ENCODE results near the gene MAP1LC3B.
"Not testable (repeated sequence)": the region's sequence is repeated elsewhere in the genome, so short reads cannot be mapped to it uniquely, and the experiment has no call there.

Gene MAP1LC3B

DNA sequence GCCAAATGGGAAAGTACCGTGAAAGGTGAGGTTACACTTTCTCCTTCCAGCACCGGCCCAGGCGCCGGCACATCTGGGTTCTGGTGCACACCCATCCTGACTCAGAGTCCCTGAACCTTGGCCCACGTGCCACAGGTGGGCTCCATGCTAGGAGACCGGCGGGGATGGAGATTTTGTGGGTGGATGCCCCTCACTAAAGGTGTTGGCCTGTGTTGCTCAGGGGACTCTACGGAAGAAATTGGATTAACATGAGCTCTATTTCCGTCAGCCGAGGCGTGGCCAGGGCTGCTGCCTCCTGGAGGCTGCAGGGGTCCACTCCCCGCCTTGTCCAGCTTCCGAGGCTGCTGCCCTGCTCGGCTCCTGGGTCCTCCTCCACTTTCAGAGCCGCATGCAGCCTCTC lies 39.3 kb upstream of the MAP1LC3B start:
- Mint-ChIP-seq H3K27ac (no peak overlapping the region), H3K4me3 (no peak overlapping the region), H3K36me3 (peaks cover 4% of the 10 kb centered on the region)

DNA sequence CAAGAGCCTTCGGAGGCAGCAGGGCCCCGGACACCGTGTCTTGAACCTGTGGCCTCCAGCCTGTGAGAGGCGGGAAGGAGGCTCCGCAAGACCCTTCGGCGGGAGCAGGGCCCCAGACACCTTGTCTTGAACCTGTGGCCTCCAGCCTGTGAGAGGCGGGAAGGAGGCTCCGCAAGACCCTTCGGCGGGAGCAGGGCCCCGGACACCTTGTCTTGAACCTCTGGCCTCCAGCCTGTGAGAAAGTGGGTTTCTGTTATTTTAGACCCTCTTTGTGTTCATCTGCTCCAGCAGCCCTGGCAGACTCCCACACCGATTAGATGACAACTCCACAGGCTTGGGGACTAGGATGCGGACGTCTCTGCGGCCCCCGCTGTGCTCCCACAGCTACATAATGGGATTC lies 38.5 kb upstream of the MAP1LC3B start:
- Mint-ChIP-seq H3K27ac (no peak overlapping the region), H3K4me3 (no peak overlapping the region), H3K27me3 (no peaks in the 10 kb centered on the region), H3K9me3 (no peaks in the 10 kb centered on the region), H3K36me3 (peaks cover 4% of the 10 kb centered on the region), H3K4me1 (peaks cover 9% of the 10 kb centered on the region)

More for the DNA sequence above, 39.3 kb upstream of the MAP1LC3B start:
- Mint-ChIP-seq H3K9me3 (no peaks in the 10 kb centered on the region), H3K4me1 (peaks cover 9% of the 10 kb centered on the region), H3K27me3 (no peaks in the 10 kb centered on the region)

DNA sequence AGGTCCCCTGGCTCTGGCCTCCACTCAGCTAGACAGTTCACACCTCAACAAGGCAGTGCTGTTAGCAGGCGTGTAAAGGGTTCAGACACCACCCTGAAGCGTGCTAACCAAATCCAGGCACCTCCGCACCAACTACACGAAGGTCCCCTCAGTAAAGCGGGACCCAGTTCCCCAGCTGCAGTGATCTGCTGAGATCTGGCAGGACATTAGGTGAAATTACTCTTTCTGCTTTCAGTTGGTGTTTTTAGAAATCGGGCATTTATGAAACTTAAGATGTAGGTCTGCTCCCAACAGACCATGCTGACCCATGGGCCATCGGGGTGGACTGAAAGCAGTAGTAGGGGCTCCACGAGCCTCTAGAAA lies 35.7 kb upstream of the MAP1LC3B start:
- Mint-ChIP-seq H3K27me3 (no peaks in the 10 kb centered on the region), H3K4me1 (no peaks in the 10 kb centered on the region), H3K36me3 (peaks cover 6% of the 10 kb centered on the region), H3K4me3 (no peak overlapping the region), H3K27ac (no peak overlapping the region), H3K9me3 (no peaks in the 10 kb centered on the region)

DNA sequence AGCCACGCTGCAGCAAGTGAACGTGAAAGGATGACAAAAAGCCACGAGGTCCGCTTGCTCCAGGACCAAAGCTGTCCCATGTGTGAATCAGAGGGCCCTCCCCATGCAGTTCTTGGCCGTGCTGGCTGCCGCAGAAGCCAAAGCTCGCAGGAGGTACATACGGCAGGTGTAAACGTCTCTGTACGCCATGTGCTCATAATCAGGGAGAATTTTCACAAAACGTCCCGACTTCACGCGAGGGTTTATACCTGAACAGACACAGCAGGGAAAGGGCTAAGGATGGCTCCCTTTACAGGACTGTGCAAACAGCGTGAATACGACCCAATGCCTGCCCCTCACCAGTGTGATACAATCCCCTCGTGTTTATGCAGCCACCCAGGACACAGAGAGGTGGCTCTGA lies 33.9 kb upstream of the MAP1LC3B start:
- H3K4me3 Mint-ChIP-seq, result no peak overlapping the region
- H3K27ac Mint-ChIP-seq, result no peak overlapping the region
- H3K36me3 Mint-ChIP-seq, result peaks cover 6% of the 10 kb centered on the region

DNA sequence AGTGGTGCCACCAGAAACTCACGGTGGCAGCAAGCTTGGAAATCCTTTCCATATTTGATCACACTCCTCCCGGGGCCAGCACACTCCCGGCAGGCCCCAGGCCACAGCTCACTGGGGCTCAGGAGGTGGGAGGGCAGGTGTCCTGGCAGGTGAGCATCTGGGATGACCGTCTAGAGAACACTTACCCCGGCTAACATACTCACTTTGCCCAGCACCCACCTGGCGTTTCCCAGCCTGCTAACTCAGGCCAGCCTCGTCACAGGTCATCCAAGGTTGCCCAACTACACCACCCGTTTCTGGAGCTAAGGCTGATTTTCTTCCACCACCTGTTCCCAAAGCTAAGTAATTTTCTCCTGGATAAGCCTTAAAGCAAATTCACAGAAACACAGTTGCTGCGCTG lies 33.4 kb upstream of the MAP1LC3B start:
- no peaks in the 10 kb centered on the region for H3K9me3 Mint-ChIP-seq
- no peak overlapping the region for H3K4me3 Mint-ChIP-seq
- no peak overlapping the region for H3K27ac Mint-ChIP-seq
- no peaks in the 10 kb centered on the region for H3K4me1 Mint-ChIP-seq
- peaks cover 8% of the 10 kb centered on the region for H3K36me3 Mint-ChIP-seq
- no peaks in the 10 kb centered on the region for H3K27me3 Mint-ChIP-seq

More for the DNA sequence above, 33.9 kb upstream of the MAP1LC3B start:
- Mint-ChIP-seq H3K9me3 (no peaks in the 10 kb centered on the region), H3K4me1 (no peaks in the 10 kb centered on the region), H3K27me3 (no peaks in the 10 kb centered on the region)

DNA sequence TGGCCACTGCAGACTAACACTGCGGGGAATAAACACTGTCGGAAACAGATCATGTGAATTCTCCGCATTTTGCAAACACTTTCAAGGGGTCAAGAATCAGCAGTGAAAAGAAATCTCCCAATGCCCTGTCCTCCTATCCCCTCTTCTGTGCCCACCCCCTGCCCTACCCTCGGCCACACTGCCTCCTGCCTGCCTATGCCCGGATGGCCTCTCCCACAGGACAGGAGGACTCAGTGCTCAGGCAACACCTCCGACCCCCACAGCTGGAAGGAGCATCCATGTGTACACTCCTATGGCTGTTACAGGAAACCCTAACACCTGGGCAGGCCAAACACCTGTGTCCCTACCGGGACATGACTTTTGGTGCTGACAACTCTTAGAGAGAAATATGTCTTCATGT lies 33.0 kb upstream of the MAP1LC3B start:
- no peaks in the 10 kb centered on the region for H3K27me3 Mint-ChIP-seq
- H3K9me3 Mint-ChIP-seq, result no peaks in the 10 kb centered on the region
- H3K36me3 Mint-ChIP-seq, result peaks cover 8% of the 10 kb centered on the region
- H3K4me1 Mint-ChIP-seq, result no peaks in the 10 kb centered on the region
- H3K4me3 Mint-ChIP-seq, result no peak overlapping the region
- H3K27ac Mint-ChIP-seq, result no peak overlapping the region

DNA sequence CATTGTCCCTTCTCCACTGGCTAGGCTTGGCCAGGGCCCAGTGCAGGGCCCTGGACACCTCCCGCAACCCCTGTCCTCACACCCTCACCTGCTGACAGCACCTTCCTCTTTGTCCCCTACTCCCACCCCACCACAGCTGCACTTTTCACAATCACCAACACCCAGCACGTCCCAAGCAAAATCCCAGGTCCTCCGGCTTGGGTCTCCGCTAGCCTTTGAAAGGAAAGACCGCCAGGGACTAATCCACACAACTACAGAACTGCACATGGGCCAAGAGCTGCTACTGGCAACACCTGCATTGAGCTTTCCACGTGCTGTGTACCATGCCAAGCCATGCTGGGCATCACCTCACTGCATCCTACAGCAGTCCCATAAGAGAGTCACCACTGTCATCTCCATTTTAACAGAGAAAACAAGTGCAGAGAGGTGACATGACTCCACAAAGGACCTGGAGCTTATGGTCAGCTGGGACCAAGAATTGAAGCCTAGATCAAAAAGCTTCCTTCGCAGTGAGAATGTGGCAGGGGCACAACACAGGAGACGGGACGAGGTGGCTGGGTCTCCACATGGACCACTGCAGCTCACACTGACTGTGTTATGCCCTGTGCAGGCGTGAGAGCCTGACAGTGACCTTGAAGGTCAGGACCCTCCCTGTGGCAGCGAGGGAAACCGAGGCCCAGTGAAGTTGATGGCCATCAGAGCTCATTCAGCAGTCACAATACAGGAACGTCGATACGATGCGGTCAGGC lies 31.1 kb upstream of the MAP1LC3B start:
- H3K4me1 Mint-ChIP-seq, result peaks cover 11% of the 10 kb centered on the region
- peaks cover 8% of the 10 kb centered on the region for H3K36me3 Mint-ChIP-seq
- no peaks in the 10 kb centered on the region for H3K27me3 Mint-ChIP-seq
- H3K27ac Mint-ChIP-seq, result no peak overlapping the region
- no peaks in the 10 kb centered on the region for H3K9me3 Mint-ChIP-seq
- no peak overlapping the region for H3K4me3 Mint-ChIP-seq

DNA sequence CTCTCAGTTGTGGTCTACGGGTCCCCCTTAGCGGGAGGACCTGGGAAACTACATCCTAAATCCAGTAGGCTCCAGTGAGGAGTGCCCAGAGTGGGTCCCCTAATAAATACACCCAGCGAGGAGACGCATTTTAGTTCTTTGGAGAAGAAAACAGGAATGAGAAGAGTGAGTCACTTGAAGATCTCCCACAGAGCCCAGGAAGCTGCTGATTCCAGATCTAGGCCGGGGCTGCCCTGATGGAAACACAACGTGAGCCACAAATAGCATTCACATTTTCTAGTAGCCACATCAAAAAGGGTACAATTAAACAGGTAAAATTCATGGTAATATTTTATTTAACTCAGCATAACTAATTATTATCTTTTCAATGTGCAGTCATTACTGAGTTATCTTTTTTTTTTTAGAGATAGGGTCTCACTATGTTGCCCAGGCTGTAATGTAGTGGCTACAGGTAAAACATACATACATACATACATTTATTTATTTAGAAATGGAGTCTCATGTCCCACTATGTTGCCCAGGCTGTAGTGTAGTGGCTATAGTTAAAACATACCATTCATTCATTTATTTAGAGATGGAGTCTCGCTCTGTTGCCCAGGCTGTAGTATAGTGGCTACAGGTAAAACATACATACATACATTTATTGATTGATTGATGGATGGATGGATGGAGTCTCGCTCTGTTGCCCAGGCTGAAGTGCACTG lies 30.1 kb upstream of the MAP1LC3B start:
- H3K9me3 Mint-ChIP-seq, result no peaks in the 10 kb centered on the region
- no peak overlapping the region for H3K4me3 Mint-ChIP-seq
- no peak overlapping the region for H3K27ac Mint-ChIP-seq
- peaks cover 10% of the 10 kb centered on the region for H3K36me3 Mint-ChIP-seq
- H3K4me1 Mint-ChIP-seq, result peaks cover 18% of the 10 kb centered on the region
- no peaks in the 10 kb centered on the region for H3K27me3 Mint-ChIP-seq

DNA sequence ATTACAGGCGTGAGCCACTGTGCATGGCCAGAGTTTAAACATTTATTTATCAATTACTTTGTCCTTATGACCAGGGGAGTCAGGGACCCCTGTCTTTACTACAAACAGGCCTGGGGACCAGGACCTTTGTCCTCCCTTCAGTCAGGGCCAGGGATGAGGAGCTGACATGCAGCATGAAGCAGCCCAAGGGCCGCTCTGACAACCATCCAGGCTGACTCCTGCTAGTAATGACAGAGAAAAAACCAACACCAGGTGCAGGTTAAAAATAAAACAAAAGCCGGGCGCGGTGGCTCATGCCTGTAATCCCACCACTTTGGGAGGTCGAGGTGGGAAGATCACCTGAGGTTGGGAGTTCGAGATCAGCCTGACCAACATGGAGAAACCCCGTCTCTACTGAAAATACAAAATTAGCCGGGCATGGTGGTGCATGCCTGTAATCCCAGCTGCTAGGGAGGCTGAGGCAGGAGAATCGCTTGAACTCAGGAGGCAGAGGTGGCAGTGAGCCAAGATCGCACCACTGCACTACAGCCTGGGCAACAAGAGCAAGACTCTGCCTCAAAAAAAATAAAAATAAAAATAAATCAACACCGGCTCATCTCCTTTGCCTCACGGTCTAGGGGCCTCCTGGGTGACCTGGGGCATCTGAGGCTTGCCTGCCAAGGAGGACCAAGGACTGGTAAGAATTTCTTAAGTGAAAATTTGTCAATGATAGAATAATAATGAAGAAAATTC lies 29.1 kb upstream of the MAP1LC3B start:
- not testable (repeated sequence) for H3K27me3 Mint-ChIP-seq, H3K27ac Mint-ChIP-seq, H3K4me3 Mint-ChIP-seq, H3K9me3 Mint-ChIP-seq
- peaks cover 26% of the 10 kb centered on the region for H3K4me1 Mint-ChIP-seq
- H3K36me3 Mint-ChIP-seq, result peaks cover 10% of the 10 kb centered on the region

DNA sequence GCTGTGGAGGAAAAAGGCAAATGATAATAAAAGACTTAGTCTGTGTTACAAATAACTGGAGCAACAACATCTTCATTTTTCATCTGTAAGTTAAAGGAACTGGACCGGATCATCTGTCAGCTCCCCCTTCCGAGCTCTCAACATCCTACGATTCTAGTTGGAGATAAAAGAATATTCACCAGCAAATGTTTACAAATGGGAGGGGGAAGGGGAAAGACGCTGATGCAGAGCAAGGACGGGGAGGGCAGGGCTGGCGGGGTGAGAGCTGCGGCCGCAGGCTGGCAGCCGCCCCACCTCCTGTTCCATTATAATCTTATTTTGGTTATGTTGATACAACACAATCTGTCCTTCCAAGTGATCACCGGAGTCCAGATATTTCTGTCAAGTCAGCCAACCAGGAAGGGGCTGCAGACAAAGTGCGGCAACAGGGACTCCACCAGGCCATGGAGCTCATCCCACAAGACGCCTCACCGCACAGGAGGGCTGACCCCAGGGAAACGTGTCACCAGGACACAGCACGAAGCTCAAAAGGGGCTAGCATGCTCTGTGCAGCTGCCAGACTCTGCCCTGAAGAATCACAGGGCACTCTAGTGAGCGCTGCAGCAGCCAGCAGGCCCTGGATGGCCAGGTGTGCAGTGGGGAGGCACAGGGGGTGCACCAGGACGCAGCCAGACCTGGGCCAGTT lies 28.2 kb upstream of the MAP1LC3B start:
- Mint-ChIP-seq H3K36me3 (peaks cover 10% of the 10 kb centered on the region), H3K4me3 (no peak overlapping the region), H3K9me3 (no peaks in the 10 kb centered on the region), H3K27ac (no peak overlapping the region), H3K4me1 (peaks cover 35% of the 10 kb centered on the region), H3K27me3 (no peaks in the 10 kb centered on the region)

DNA sequence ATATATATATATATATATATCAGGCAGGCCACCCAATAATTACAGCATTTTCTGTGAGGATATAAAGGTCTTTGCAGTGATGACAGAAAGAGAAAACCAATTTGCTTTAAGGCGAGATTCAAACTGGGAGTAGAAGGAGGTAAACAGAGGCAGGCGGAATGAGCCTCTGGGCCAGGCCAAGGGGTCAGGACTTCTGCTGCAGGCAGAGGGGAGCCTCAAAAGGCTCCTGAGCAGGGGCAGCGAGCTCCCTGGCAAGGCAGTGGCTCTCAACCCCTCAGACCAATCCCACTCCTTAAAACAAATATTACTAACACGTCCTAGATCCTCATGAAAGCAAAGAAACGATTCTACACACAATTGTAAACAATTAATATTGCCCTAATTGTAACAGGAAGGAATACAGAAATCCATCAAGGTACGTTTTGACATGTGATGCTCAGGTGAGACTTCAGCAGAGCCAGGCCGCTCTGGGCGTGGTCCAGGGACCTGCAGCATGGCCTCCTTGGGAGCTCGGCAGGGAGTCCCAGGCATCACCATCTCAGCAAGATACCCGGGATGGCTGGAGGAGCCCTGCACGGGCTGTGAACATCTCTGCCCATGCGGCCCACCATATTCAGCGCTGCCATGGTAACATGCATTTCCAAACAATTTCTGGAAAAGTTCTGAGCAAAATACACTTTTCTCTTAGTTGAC lies 27.0 kb upstream of the MAP1LC3B start:
- Mint-ChIP-seq H3K27ac (no peak overlapping the region), H3K9me3 (no peaks in the 10 kb centered on the region), H3K4me3 (no peak overlapping the region), H3K4me1 (peaks cover 45% of the 10 kb centered on the region), H3K36me3 (peaks cover 5% of the 10 kb centered on the region), H3K27me3 (no peaks in the 10 kb centered on the region)

DNA sequence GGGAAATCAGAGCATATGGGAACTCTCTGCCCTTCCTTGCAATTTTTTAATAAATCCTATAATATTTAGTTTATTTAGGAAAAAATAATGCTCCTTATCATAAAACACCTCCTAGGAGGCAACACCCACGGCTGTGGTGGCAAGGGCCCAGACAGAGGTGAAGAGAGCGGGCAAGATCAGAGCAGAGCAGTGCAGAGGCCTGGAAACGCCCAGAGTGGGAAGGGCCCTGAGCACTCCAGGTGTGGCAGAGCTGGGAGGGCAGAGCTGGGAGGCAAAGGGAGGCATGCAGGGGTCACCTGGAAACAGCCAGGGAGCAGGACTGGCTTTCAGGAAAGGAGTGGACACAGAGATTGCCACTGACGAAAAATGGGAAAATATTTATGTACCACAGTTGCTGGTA lies 25.8 kb upstream of the MAP1LC3B start:
- H3K9me3 Mint-ChIP-seq, result no peaks in the 10 kb centered on the region
- peaks cover 4% of the 10 kb centered on the region for H3K36me3 Mint-ChIP-seq
- H3K27ac Mint-ChIP-seq, result no peak overlapping the region
- H3K4me3 Mint-ChIP-seq, result no peak overlapping the region
- H3K27me3 Mint-ChIP-seq, result no peaks in the 10 kb centered on the region
- peaks cover 50% of the 10 kb centered on the region for H3K4me1 Mint-ChIP-seq

DNA sequence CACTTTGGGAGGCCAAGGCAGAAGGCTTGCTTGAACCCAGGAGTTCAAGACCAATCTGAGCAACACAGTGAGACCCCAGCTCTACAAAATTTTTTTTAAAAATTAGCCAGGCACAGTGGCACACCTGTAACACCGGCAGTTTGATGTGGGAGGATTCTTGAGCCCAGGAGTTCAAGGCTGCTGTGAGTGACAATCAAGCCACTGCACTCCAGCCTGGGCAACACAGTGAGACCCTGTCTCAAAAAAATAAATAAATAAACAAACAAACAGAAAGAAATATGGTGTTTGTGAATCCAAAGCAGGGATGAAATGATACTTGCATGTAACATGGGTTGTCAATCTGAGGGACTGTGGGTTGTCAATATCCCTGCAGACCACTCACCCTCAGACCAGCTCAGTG lies 25.2 kb upstream of the MAP1LC3B start:
- no peak overlapping the region for H3K27ac Mint-ChIP-seq
- no peaks in the 10 kb centered on the region for H3K27me3 Mint-ChIP-seq
- no peaks in the 10 kb centered on the region for H3K9me3 Mint-ChIP-seq
- H3K4me3 Mint-ChIP-seq, result no peak overlapping the region
- peaks cover 4% of the 10 kb centered on the region for H3K36me3 Mint-ChIP-seq
- H3K4me1 Mint-ChIP-seq, result peaks cover 56% of the 10 kb centered on the region

DNA sequence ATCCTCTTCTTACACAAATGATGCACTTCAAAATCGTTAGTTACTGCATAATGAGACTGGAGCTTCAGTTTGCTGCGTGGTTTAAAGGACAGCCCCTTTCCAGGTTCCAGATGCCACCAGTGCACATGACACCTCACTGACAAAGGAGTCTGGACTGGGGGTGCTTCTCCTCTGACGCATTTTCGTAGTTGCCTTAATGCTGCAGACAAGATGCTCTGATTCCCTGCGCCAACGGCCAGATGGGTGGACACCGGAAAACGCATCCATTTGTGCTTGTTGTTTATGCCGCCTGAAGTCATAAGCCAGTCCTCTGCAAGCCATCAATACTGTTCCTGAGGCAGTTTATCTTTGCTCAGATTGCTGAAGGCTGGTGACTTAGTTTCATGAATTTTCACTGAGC lies 24.6 kb upstream of the MAP1LC3B start:
- H3K4me1 Mint-ChIP-seq, result peaks cover 59% of the 10 kb centered on the region
- H3K36me3 Mint-ChIP-seq, result peaks cover 4% of the 10 kb centered on the region
- H3K27ac Mint-ChIP-seq, result no peak overlapping the region
- H3K9me3 Mint-ChIP-seq, result no peaks in the 10 kb centered on the region
- H3K4me3 Mint-ChIP-seq, result no peak overlapping the region
- H3K27me3 Mint-ChIP-seq, result no peaks in the 10 kb centered on the region

DNA sequence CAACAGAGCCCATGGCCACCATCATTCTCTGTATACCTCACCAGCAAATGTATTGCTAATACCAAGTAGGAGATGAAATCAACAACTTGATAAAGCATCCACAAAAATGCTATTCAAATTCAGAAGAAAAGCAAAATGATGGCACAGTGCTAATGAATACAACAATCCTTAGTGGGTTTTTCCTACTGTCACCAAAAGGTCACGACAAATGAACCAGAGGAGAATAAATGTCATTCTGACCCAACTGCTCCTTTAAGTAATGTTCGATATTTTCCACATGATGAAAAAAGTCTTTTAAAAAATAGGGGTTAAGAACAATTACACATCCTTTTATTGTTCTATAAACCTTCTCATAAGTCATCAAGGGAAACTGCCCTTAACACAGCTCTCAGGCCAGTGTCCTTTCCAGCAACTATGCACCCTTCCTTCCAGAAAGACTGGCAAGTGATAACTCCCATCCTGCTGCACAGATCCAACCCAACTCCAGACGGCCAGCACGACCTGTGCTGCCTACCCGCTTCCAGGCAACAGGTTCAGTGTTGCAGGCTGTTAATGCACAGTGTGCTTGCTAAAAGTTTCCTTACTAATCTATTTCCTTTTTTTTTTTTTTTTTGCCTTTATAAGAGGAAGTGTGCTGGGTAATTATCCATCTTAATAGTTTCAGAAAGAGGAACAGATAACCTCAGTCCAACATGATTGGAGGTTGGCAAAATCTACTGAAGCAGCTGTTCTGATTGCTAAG lies 23.9 kb upstream of the MAP1LC3B start:
- H3K36me3 Mint-ChIP-seq, result peaks cover 4% of the 10 kb centered on the region
- peaks cover 59% of the 10 kb centered on the region for H3K4me1 Mint-ChIP-seq
- H3K27me3 Mint-ChIP-seq, result no peaks in the 10 kb centered on the region
- H3K4me3 Mint-ChIP-seq, result no peak overlapping the region
- H3K9me3 Mint-ChIP-seq, result no peaks in the 10 kb centered on the region
- no peak overlapping the region for H3K27ac Mint-ChIP-seq
